DND-41 (cell line): Measurements from ENCODE around the gene PCED1B.

Source experiments
- ATAC-seq: fragments of 200-7000 bp; cut with Tn5 transposase; 3 replicates; pipeline ENCODE4 v1.9.1; 2021; ENCODE audit warnings: low read depth; ENCODE audit not compliant: insufficient read depth
- DNase-seq: peaks from one replicate; pipeline ENCODE4 v3.0.0-alpha.2; 2020
- H2AFZ ChIP-seq: 2 replicates; pipeline ENCODE4 v1.6.0; 2012; ENCODE audit warnings: low read depth, low read length
- H3K27ac ChIP-seq: 2 replicates; pipeline ENCODE4 v1.5.1; 2012; ENCODE audit warnings: low read length, inconsistent platforms
- H3K27me3 ChIP-seq: fragments of 200-600 bp; sonication (generic); 2 replicates; pipeline ENCODE4 v1.6.0; 2012; ENCODE audit warnings: low read length, mild to moderate bottlenecking, inconsistent platforms; ENCODE audit not compliant: insufficient read depth, poor library complexity
- H3K36me3 ChIP-seq: 2 replicates; pipeline ENCODE4 v1.5.1; 2012; ENCODE audit warnings: low read length, inconsistent platforms; ENCODE audit not compliant: insufficient read depth
- H3K4me1 ChIP-seq: 2 replicates; pipeline ENCODE4 v1.5.1; 2012; ENCODE audit warnings: mild to moderate bottlenecking, low read length; ENCODE audit not compliant: insufficient read depth
- H3K4me2 ChIP-seq: 2 replicates; pipeline ENCODE4 v1.6.0; 2012; ENCODE audit warnings: mild to moderate bottlenecking, moderate library complexity, low read length, inconsistent platforms; ENCODE audit not compliant: insufficient read depth
- H3K4me3 ChIP-seq, 2 experiments: fragments of 200-600 bp in 1 of 2; shearing (Covaris generic) in 1 of 2; 2 replicates each; pipeline ENCODE4 v1.5.1; 2012 to 2016; ENCODE audit warnings: inconsistent platforms in 2 of 2, low read length in 2 of 2, mild to moderate bottlenecking in 2 of 2, low read depth in 1 of 2, moderate library complexity in 1 of 2
- H3K79me2 ChIP-seq: 2 replicates; pipeline ENCODE4 v1.6.0; 2012; ENCODE audit warnings: low read length, inconsistent platforms; ENCODE audit not compliant: insufficient read depth
- H3K9ac ChIP-seq: 2 replicates; pipeline ENCODE4 v1.6.0; 2012; ENCODE audit warnings: low read depth, mild to moderate bottlenecking, inconsistent platforms, low read length, moderate library complexity
- H3K9me3 ChIP-seq: 2 replicates; pipeline ENCODE4 v1.5.1; 2012; ENCODE audit warnings: low read length, moderate library complexity, mild to moderate bottlenecking, inconsistent platforms; ENCODE audit not compliant: insufficient read depth, severe bottlenecking
- H4K20me1 ChIP-seq: 2 replicates; pipeline ENCODE4 v1.6.0; 2012; ENCODE audit warnings: low read length; ENCODE audit not compliant: insufficient read depth
- CTCF ChIP-seq: IDR thresholded peaks from 2 replicates; pipeline ENCODE4 v1.5.1; 2012; ENCODE audit warnings: borderline replicate concordance, low read length, moderate library complexity, mild to moderate bottlenecking; ENCODE audit not compliant: poor library complexity, severe bottlenecking; ENCODE audit errors: extremely low read depth
- EZH2 ChIP-seq: IDR thresholded peaks from 3 replicates; pipeline ENCODE4 v1.6.1; 2012; ENCODE audit warnings: borderline replicate concordance, low read depth, mild to moderate bottlenecking, moderate library complexity, low read length, inconsistent platforms; ENCODE audit not compliant: severe bottlenecking

Gene PCED1B

GRCh38 chr12:47190271-47190750 is 110.9 kb downstream of the PCED1B start:
- H3K4me1 ChIP-seq = peaks cover 12% of the 10 kb centered on the region
- no peak overlapping the region for H2AFZ ChIP-seq

GRCh38 chr12:47190905-47191304 is 111.5 kb downstream of the PCED1B start:
- Histone ChIP-seq H3K4me3 (no peak overlapping the region), H4K20me1 (no peaks in the 10 kb centered on the region), H3K4me2 (no peak overlapping the region), H3K27me3 (no peaks in the 10 kb centered on the region), H3K36me3 (no peaks in the 10 kb centered on the region), H3K9ac (no peak overlapping the region), H3K79me2 (no peaks in the 10 kb centered on the region), H3K27ac (no peak overlapping the region), H3K4me1 (peaks cover 12% of the 10 kb centered on the region), H3K9me3 (no peaks in the 10 kb centered on the region), H2AFZ (no peak overlapping the region)
- TF ChIP-seq CTCF (no peak), EZH2 (no peak)
- DNase-seq = no peak
- no peak for ATAC-seq

More at GRCh38 chr12:47190271-47190750, 110.9 kb downstream of the PCED1B start:
- no peaks in the 10 kb centered on the region for H3K79me2 ChIP-seq
- no peaks in the 10 kb centered on the region for H3K9me3 ChIP-seq
- no peaks in the 10 kb centered on the region for H3K27me3 ChIP-seq
- H3K9ac ChIP-seq = no peak overlapping the region
- H3K27ac ChIP-seq = no peak overlapping the region
- no peaks in the 10 kb centered on the region for H4K20me1 ChIP-seq
- H3K4me2 ChIP-seq = no peak overlapping the region
- H3K4me3 ChIP-seq = no peak overlapping the region
- TF ChIP-seq EZH2 (no peak), CTCF (no peak)
- DNase-seq (no peak), ATAC-seq (no peak)
- no peaks in the 10 kb centered on the region for H3K36me3 ChIP-seq

- Histone ChIP-seq H3K4me2 (no peak overlapping the region), H3K9me3 (no peaks in the 10 kb centered on the region), H4K20me1 (no peaks in the 10 kb centered on the region), H3K36me3 (no peaks in the 10 kb centered on the region), H3K4me3 (no peak overlapping the region), H3K27me3 (no peaks in the 10 kb centered on the region), H3K4me1 (peaks cover 12% of the 10 kb centered on the region), H3K27ac (no peak overlapping the region), H3K9ac (no peak overlapping the region), H2AFZ (no peak overlapping the region), H3K79me2 (no peaks in the 10 kb centered on the region)
- ATAC-seq (no peak), DNase-seq (no peak)
- no peak for TF ChIP-seq EZH2
Observed at GRCh38 chr12:47192051-47192450, 112.6 kb downstream of the PCED1B start.

GRCh38 chr12:47193066-47193465 is 113.6 kb downstream of the PCED1B start:
- peaks cover 12% of the 10 kb centered on the region for H3K4me1 ChIP-seq
- H3K4me3 ChIP-seq = no peak overlapping the region
- TF ChIP-seq CTCF (no peak), EZH2 (no peak)
- H3K79me2 ChIP-seq = no peaks in the 10 kb centered on the region
- no peaks in the 10 kb centered on the region for H3K9me3 ChIP-seq
- DNase-seq (no peak), ATAC-seq (no peak)
- H3K27me3 ChIP-seq = no peaks in the 10 kb centered on the region
- no peak overlapping the region for H3K9ac ChIP-seq
- H4K20me1 ChIP-seq = no peaks in the 10 kb centered on the region
- no peaks in the 10 kb centered on the region for H3K36me3 ChIP-seq
- H2AFZ ChIP-seq = no peak overlapping the region
- H3K4me2 ChIP-seq = no peak overlapping the region
- H3K27ac ChIP-seq = 0 out of 2 replicates have a peak overlapping the region, but pooled peaks have one; percentile 40
